Keratinocyte (primary cell): Measurements from ENCODE around the gene PI4KA. TPM values are rescaled to one million over a fixed set of nuclear protein-coding genes. Genes with fewer than 3 reads are reported as not detected.
"Not testable (repeated sequence)": the region's sequence is repeated elsewhere in the genome, so short reads cannot be mapped to it uniquely, and the experiment has no call there.

ENCODE experiments used
- DNase-seq: peaks from one replicate; pipeline ENCODE4 v3.0.0-alpha.2; 2011; ENCODE audit warnings: low read depth, missing footprints, low spot score
- FAIRE-seq: peaks from 2 replicates; lab custom pipeline; 2011; peaks lifted over from hg19 to GRCh38; lab: Jason Lieb, UNC
- H2AFZ ChIP-seq: 2 replicates; pipeline ENCODE4 v1.6.0; 2012; ENCODE audit warnings: low read length, control low read depth, inconsistent platforms; ENCODE audit not compliant: control insufficient read depth
- H3K27ac ChIP-seq: 2 replicates; pipeline ENCODE4 v1.5.1; 2011; ENCODE audit warnings: low read length; ENCODE audit not compliant: control insufficient read depth, insufficient read depth
- H3K27me3 ChIP-seq: 3 replicates; pipeline ENCODE4 v1.6.0; 2011; ENCODE audit warnings: low read length; ENCODE audit not compliant: control insufficient read depth, insufficient read depth; ENCODE audit errors: extremely low read depth
- H3K36me3 ChIP-seq, 2 experiments: 2 replicates in 1 of 2; 3 replicates in 1 of 2; pipeline ENCODE4 v1.5.1; 2011; ENCODE audit warnings: low read length in 2 of 2, mild to moderate bottlenecking in 1 of 2; ENCODE audit not compliant: control insufficient read depth in 2 of 2, insufficient read depth in 2 of 2; ENCODE audit errors: extremely low read depth in 1 of 2
- H3K4me1 ChIP-seq: 3 replicates; pipeline ENCODE4 v1.5.1; 2011; ENCODE audit warnings: low read length; ENCODE audit not compliant: control insufficient read depth, insufficient read depth; ENCODE audit errors: extremely low read depth
- H3K4me2 ChIP-seq: 3 replicates; pipeline ENCODE4 v1.6.0; 2011; ENCODE audit warnings: low read depth, low read length; ENCODE audit not compliant: control insufficient read depth, insufficient read depth; ENCODE audit errors: extremely low read depth
- H3K4me3 ChIP-seq, 3 experiments: fragments of 200-600 bp in 1 of 3; sonication (generic) in 1 of 3; 2 replicates in 2 of 3; 3 replicates in 1 of 3; pipeline ENCODE4 v1.5.1; 2011 to 2016; ENCODE audit warnings: low read length in 3 of 3, mild to moderate bottlenecking in 3 of 3, control low read depth in 2 of 3, inconsistent platforms in 1 of 3, low read depth in 1 of 3, mixed read lengths in 1 of 3, mixed run types in 1 of 3, moderate library complexity in 1 of 3; ENCODE audit not compliant: control insufficient read depth in 2 of 3, insufficient read depth in 2 of 3; ENCODE audit errors: extremely low read depth in 1 of 3
- H3K79me2 ChIP-seq: 2 replicates; pipeline ENCODE4 v1.6.0; 2012; ENCODE audit warnings: low read length; ENCODE audit not compliant: control insufficient read depth, insufficient read depth
- H3K9ac ChIP-seq: 3 replicates; pipeline ENCODE4 v1.6.0; 2011; ENCODE audit warnings: low read length; ENCODE audit not compliant: control insufficient read depth, insufficient read depth; ENCODE audit errors: extremely low read depth
- H3K9me1 ChIP-seq: 3 replicates; pipeline ENCODE4 v1.6.0; 2011; ENCODE audit warnings: low read length; ENCODE audit not compliant: control insufficient read depth, insufficient read depth; ENCODE audit errors: extremely low read depth
- H3K9me3 ChIP-seq: 2 replicates; pipeline ENCODE4 v1.5.1; 2012; ENCODE audit warnings: low read depth, low read length; ENCODE audit not compliant: control insufficient read depth
- H4K20me1 ChIP-seq: 3 replicates; pipeline ENCODE4 v1.6.0; 2011; ENCODE audit warnings: low read length; ENCODE audit not compliant: control insufficient read depth, insufficient read depth; ENCODE audit errors: extremely low read depth
- EZH2 ChIP-seq: IDR thresholded peaks from one replicate; pipeline ENCODE4 v1.6.1; 2012; ENCODE audit warnings: inconsistent platforms, mild to moderate bottlenecking, low read length, moderate library complexity
- dilution Hi-C: fragments of 300-500 bp; cut with MboI; formaldehyde crosslinking; loops from one replicate; pipeline ENCODE4 v1.7.0; 2020; ENCODE audit warnings: low sequenced_read_pairs; ENCODE audit not compliant: extremely low pct_ligation_motif_present
- polyA plus RNA-seq, 5 experiments: library from polyadenylated mRNA; depleted of rRNA in 3 of 5; stranded (reverse) in 3 of 5; stranded (forward) in 1 of 5; unstranded in 1 of 5; fragments of >200 nt; gene quantifications; 1 replicate in 1 of 5; 2 replicates in 3 of 5; 3 replicates in 1 of 5; pipeline versions ENCODE4 v1.2.1 to v1.2.3, GENCODE V29; 2011 to 2012; ENCODE audit warnings: missing spikeins in 2 of 5, low read depth in 1 of 5, low replicate concordance in 1 of 5
- TF ChIP-seq, protein P1 (sequence below), 3 experiments: IDR thresholded peaks in 1 of 3; conservative IDR thresholded peaks in 1 of 3; optimal IDR thresholded peaks in 1 of 3; 2 replicates in 2 of 3; 3 replicates in 1 of 3; pipeline versions ENCODE3 to v1.5.1; 2011; ENCODE audit warnings: low read length in 3 of 3, mild to moderate bottlenecking in 3 of 3, moderate library complexity in 2 of 3, control low read depth in 1 of 3, inconsistent platforms in 1 of 3; ENCODE audit not compliant: insufficient read depth in 2 of 3; ENCODE audit errors: extremely low read depth in 1 of 3

The PI4KA gene
- polyA plus RNA-seq, 1 donor (not counting 4 experiments of a cell fraction or from before 2014, with no cell fraction given): 13.6 TPM

DNA sequence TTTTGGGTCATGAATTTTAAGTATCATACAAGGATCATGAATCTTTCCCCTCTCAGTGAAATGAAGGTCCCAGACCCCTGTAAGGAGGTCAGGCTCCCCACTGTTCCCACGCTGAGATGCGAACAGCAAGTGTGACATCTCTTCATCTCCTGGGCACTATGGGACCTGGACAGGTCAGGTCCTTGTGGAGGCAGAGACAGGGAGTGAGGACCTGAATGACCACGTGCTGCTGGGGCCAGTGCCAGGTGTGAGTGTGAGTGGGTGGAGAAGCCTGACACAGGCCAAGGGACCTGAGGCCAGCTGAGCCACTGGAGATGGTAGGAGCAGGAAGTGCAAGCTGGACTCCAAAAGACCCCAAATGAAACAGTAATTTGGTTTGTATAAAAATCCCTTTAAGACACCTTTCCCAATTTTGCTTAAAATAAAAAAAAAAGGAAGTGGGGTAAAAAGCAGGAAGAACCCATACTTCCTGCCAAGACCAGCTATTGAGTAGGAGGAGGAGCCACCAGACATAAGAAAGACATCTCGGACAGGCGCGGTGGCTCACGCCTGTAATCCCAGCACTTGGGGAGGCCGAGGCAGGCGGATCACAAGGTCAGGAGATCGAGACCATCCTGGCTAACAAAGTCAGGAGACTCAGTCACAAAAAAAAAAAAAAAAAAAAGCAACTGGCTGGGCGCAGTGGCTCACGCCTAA is 120.1 kb downstream of the PI4KA start:
- Histone ChIP-seq H3K79me2 (no peaks in the 10 kb centered on the region), H3K4me3 (no peak overlapping the region), H3K27me3 (no peaks in the 10 kb centered on the region), H3K27ac (no peak overlapping the region), H3K9me1 (no peaks in the 10 kb centered on the region), H4K20me1 (no peaks in the 10 kb centered on the region), H3K36me3 (peaks cover 0 to 2% of the 10 kb centered on the region in 2 experiments), H2AFZ (no peak overlapping the region), H3K4me2 (no peak overlapping the region), H3K9me3 (no peaks in the 10 kb centered on the region), H3K9ac (no peak overlapping the region), H3K4me1 (no peaks in the 10 kb centered on the region)
- no peak for FAIRE-seq
- no peak for TF ChIP-seq EZH2
- TF ChIP-seq, protein P1, sequence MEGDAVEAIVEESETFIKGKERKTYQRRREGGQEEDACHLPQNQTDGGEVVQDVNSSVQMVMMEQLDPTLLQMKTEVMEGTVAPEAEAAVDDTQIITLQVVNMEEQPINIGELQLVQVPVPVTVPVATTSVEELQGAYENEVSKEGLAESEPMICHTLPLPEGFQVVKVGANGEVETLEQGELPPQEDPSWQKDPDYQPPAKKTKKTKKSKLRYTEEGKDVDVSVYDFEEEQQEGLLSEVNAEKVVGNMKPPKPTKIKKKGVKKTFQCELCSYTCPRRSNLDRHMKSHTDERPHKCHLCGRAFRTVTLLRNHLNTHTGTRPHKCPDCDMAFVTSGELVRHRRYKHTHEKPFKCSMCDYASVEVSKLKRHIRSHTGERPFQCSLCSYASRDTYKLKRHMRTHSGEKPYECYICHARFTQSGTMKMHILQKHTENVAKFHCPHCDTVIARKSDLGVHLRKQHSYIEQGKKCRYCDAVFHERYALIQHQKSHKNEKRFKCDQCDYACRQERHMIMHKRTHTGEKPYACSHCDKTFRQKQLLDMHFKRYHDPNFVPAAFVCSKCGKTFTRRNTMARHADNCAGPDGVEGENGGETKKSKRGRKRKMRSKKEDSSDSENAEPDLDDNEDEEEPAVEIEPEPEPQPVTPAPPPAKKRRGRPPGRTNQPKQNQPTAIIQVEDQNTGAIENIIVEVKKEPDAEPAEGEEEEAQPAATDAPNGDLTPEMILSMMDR (optimal IDR thresholded peaks at IDR 0.05 in 1 of 3, IDR thresholded peaks at IDR 0.05 in 1 of 3, conservative IDR thresholded peaks at IDR 0.05 in 1 of 3; ENCODE audit: extremely low read depth in 1 of 3, insufficient read depth in 2 of 3, low read length in 3 of 3): no peak
- dilution Hi-C loops: no loop called here
- DNase-seq: no peak

DNA sequence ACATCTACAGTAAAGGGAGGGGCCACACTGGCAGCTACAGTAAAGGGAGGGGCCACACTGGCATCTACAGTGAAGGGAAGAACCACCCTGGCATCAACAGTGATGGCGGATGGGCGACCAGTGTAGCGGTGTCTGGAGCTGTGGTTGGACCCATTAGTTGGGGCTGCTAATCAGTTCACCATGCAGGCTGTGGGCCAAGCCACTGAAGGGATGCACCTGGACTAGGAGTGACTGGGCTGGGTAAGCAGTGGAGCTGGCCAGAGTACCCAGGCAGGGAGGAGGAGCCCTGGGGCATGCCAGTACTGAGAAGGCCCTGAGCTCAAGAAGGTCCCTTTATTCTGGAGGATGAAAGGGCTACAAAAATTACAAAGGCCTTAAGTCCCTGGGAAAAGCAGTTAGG is 121.7 kb downstream of the PI4KA start:
- H3K27me3 ChIP-seq, H3K4me2 ChIP-seq, H2AFZ ChIP-seq, H4K20me1 ChIP-seq, dilution Hi-C loops, H3K79me2 ChIP-seq, H3K4me1 ChIP-seq, H3K9me1 ChIP-seq, DNase-seq, H3K36me3 ChIP-seq, H3K9ac ChIP-seq, H3K4me3 ChIP-seq, H3K9me3 ChIP-seq, H3K27ac ChIP-seq, FAIRE-seq: not testable (repeated sequence)

DNA sequence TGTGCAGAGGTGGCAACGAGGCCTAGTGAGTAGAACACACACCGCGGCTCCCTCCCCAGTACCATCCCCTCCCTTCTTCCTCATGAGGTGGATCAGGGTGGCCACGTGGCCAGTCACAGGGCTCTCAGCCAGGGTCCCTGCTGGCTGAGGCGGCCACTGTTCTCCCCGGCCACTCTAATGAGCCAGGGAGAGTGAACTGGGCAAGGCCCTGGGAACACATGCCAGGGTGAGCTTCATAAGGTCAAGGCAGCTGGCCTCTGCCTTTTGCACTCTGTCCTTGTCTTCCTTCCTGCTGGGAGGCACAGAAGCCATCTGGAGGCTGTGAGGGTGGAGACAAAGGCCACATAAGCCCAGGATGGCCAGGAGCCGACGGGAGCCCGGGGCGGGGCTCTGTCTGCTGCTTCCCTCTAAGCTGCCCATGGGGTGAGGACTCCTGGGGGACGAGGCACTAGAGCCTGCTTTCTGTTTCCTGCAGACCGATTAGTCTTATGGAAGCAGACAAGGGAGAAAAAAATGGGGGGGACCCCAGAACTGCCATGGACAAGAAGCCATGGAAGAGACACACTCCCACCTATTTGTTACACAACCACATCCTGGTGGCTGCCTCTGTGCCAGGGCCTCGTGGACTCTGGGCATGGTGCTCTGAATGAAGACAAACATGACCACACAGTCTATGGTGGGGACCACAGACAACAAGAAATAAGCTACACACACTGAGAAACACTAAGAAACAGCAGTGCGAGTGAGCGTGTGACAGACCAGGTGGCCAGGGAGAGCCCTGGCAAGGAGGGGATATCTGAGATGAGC is 123.1 kb downstream of the PI4KA start:
- H3K4me2 ChIP-seq, H3K9me1 ChIP-seq, H3K4me3 ChIP-seq, H3K36me3 ChIP-seq, H3K4me1 ChIP-seq, dilution Hi-C loops, H3K27ac ChIP-seq, H3K9ac ChIP-seq, FAIRE-seq, DNase-seq, H2AFZ ChIP-seq, H3K9me3 ChIP-seq, H3K79me2 ChIP-seq, H4K20me1 ChIP-seq, H3K27me3 ChIP-seq: not testable (repeated sequence)

DNA sequence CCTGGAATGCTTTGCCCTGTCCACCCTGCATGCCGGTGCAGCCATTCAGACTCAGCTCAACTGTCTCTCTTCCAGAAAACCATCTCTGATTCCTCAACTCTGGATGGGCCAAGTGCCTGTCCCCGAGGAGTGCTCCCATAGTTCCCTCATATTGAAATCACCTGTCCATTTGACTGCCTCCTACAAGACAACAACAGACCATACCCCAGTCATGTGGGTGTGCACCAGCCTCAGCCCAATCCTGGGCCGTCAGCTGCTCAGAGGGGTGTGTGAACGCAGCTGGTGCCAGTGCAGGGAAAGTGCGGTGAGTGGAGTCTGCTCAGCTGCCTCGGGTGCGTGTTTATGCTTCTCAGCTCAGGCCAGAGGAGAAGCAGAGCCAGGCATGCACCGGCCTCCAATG is 126.2 kb downstream of the PI4KA start:
- H3K4me2 ChIP-seq, H3K36me3 ChIP-seq, H3K27me3 ChIP-seq, H3K9ac ChIP-seq, H3K79me2 ChIP-seq, H3K27ac ChIP-seq, H3K4me1 ChIP-seq, H3K4me3 ChIP-seq, H4K20me1 ChIP-seq, DNase-seq, H3K9me3 ChIP-seq, H2AFZ ChIP-seq, H3K9me1 ChIP-seq, FAIRE-seq, dilution Hi-C loops: not testable (repeated sequence)
